GM12872 (cell line): Measurements from ENCODE around the gene ATP6V1B1.

Experiments used
- TF ChIP-seq, protein P1 (sequence below): IDR thresholded peaks from 3 replicates; pipeline ENCODE4 v1.5.1; 2011; ENCODE audit warnings: low read depth, mild to moderate bottlenecking, low read length, moderate library complexity; ENCODE audit not compliant: insufficient read depth

Gene ATP6V1B1

DNA sequence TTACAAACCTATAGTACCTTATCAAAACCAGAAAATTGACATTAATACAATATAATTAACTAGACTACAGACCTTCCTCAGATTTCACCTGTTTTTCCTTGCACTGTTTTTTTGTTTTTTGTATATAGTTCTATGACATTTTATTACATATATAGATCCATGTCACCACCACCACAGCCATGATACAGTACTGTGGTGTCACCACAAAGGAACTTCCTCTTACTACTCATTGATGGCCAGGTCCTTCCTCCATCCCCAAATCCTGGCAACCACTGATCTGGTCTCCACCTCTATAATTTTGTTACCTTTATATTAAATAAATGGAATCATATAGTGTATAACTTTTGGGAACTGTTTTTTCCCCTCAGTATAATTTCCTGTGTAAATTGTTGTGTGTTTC is 19.4 kb upstream of the ATP6V1B1 start:
- TF ChIP-seq, protein P1, sequence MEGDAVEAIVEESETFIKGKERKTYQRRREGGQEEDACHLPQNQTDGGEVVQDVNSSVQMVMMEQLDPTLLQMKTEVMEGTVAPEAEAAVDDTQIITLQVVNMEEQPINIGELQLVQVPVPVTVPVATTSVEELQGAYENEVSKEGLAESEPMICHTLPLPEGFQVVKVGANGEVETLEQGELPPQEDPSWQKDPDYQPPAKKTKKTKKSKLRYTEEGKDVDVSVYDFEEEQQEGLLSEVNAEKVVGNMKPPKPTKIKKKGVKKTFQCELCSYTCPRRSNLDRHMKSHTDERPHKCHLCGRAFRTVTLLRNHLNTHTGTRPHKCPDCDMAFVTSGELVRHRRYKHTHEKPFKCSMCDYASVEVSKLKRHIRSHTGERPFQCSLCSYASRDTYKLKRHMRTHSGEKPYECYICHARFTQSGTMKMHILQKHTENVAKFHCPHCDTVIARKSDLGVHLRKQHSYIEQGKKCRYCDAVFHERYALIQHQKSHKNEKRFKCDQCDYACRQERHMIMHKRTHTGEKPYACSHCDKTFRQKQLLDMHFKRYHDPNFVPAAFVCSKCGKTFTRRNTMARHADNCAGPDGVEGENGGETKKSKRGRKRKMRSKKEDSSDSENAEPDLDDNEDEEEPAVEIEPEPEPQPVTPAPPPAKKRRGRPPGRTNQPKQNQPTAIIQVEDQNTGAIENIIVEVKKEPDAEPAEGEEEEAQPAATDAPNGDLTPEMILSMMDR = no peak

DNA sequence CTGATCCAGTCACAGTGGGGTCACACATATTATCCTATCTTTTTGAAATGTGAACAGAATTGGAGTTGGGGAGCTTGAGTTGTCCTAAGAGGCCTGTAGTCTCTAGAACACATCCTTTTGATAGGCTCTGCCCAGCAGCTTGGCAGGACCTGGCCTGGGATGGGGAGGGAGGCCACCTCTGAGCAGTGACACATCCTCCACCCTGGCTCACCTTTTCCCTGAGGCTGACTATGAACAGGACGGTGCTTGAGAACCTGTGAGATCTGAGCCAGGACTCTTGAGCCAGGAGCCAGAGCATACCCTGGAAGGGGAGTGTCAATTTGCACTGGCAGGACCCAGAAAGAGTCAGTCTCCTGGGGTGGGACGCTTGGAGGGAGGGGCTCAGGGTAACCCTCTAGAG is 17.7 kb upstream of the ATP6V1B1 start:
- TF ChIP-seq, protein P1 = no peak

DNA sequence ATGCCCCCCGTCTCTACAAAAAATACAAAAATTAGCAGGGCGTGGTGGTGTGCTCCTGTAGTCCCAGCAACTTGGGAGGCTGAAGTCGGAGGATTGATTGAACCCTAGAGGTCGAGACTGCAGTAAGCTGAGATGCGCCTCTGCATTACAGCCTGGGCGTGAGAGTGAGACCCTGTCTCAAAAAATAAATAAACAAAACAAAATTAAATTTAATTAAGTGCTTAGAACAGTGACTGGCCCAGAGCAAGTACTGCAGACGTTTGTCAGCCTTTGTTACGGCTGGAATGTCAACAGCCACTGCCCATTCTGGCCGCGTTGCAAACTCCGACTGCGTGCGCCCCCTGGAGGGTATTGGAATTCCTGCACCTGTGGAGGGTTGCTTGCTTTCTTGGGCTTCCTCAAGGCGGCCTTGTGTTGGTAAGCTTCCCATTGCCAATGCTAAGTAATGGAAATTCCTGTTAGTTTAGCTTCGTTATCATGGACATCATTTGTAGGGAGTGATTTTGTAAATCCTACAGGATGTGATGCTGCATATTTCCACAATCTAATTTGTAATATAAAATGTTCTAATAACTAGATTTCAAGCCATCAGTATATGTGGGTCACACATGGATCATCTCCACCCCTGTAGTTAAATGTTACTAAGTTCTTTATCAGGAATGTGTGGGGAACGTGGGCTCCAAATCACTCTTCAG is 15.9 kb upstream of the ATP6V1B1 start:
- TF ChIP-seq, protein P1 = peak; percentile 90

DNA sequence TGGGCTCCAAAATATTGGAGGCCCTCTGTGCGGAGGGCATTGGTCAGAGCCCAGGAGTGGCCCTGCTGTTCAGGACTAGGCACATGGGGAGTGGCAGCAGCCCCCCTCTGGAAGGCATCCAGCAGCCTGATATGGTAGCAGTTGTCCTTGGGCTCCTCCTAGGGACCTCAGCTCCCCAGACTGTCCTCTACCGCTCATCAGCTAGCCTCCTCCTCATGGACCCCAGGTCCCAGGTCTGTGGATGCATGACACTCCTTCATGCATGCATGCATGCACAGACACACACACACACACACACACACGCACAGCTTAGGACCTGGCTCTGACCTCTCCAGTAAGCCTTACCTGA is 15.4 kb upstream of the ATP6V1B1 start:
- TF ChIP-seq, protein P1 = no peak

DNA sequence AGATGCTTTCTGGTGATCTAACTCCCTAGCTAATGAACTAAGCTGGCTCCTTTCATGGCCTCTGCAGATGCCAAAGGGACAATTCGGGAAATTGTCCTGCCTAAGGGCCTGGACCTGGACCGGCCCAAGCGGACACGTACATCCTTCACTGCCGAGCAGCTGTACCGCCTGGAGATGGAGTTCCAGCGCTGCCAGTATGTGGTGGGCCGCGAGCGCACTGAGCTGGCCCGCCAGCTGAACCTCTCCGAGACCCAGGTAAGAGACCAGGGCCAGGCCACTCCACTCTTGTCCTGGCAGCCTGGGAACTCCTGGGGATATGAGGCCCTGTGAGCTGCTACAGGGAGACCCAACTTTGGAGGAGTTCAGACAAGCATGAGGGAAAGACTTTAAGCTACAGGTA is 14.7 kb upstream of the ATP6V1B1 start:
- TF ChIP-seq, protein P1 = no peak

DNA sequence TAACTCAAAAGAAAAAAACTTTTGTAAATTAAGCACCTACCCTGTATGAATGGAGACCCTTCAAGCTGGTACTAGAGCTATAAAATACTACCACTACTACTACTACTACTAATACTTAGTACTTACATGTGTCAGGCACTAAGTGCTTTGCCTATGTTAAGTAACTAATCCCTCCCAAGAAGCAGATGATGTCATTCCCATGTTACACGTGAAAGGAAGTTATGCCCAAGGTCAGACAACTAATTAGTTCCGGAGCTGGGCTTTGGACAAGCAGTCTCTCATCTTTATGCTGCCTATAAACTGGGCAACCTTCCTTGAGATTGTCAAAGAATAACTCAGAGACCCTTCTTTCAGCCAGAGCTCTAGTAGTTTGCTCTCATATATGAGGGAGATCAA is 13.9 kb upstream of the ATP6V1B1 start:
- TF ChIP-seq, protein P1 = no peak

DNA sequence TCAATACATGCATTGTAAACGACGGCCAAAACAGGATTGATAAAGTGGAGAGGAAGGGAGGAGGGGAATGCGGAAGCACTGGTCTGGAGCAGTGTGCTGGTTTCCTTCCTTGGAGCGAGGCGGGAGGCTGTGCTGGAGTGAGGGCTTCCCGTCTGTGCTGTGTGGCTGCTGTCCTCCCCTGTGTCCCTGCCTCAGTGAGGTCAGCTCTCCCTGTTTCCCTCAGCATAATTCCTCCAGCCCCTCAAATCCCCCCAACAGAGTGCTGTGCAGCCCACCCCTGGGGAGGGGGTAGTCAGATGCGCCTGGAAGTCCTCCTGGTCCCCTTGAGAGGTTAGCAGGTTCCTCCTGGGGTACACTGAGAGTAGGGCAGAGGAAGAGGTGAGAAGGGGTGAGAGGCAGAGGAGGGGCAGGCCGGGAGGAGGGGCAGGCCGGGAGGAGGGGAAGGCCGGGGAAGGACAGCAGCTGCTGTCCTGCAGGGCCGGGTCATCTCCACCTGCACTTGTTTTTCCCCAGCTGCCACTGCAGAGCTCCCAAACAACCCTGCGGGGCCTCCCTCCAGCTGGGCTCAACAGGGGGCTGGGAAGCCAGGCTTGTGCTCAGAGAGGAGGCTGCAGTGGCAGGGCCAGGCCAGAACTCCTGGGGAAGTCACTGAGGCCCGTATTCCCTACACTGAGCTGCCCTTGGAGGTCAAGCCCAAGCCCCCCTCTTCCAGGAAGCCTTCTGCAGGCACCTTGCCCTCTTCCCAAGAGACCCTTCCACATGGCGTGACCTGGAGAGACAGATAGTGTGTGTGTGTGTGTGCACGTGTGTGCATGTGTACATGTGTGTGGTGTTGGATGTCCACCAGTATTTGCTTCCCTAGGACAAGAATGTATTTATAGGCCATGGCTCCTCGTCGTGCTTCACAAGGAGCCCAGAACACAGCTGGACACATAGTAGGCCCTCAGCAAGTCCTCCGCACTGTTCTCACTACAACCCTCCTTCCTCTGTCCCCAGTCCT is 13.2 kb upstream of the ATP6V1B1 start:
- TF ChIP-seq, protein P1 = no peak
